Coronary artery (tissue), 2 donors: Measurements from ENCODE around the gene SINHCAF.
"Not testable (repeated sequence)": the region's sequence is repeated elsewhere in the genome, so short reads cannot be mapped to it uniquely, and the experiment has no call there.

Experiments
- DNase-seq: peaks from one replicate; pipeline ENCODE4 v3.0.0-alpha.2; 2017; ENCODE audit warnings: low spot score
- H3K27ac ChIP-seq, 2 donors: fragments of 200-600 bp; sonication (generic); one replicate each; pipeline ENCODE4 v1.5.1; 2016 to 2019
- H3K4me3 ChIP-seq: fragments of 200-600 bp; sonication (generic); 2 replicates; pipeline ENCODE4 v1.5.1; 2016; ENCODE audit warnings: mild to moderate bottlenecking, moderate library complexity
- TF ChIP-seq, protein P1 (sequence below): fragments of 200-600 bp; sonication (generic); IDR thresholded peaks from one replicate; pipeline ENCODE4 v1.5.1; 2019; ENCODE audit warnings: antibody characterized with exemption

Gene SINHCAF

DNA sequence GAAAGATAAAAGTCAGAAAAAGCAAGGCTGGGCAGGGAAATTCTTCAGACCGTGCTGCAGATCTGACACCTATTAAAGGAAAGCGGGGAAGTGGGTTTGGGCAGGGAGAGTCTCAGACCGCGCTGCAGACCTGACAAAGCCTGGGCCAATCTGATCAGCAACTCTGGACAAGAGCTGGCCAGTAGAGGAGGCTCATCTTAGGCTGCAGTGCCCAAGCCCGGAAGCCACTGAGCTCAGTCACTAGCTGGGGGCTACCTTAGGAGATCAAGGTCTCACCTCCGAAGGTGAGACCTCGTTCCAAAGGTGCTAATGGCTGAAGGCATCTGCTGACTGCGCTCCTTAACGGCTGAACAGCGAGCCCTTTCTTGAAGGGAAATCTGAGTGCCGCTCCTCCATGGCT is 60.2 kb downstream of the SINHCAF start:
- no peak for DNase-seq
- TF ChIP-seq, protein P1, sequence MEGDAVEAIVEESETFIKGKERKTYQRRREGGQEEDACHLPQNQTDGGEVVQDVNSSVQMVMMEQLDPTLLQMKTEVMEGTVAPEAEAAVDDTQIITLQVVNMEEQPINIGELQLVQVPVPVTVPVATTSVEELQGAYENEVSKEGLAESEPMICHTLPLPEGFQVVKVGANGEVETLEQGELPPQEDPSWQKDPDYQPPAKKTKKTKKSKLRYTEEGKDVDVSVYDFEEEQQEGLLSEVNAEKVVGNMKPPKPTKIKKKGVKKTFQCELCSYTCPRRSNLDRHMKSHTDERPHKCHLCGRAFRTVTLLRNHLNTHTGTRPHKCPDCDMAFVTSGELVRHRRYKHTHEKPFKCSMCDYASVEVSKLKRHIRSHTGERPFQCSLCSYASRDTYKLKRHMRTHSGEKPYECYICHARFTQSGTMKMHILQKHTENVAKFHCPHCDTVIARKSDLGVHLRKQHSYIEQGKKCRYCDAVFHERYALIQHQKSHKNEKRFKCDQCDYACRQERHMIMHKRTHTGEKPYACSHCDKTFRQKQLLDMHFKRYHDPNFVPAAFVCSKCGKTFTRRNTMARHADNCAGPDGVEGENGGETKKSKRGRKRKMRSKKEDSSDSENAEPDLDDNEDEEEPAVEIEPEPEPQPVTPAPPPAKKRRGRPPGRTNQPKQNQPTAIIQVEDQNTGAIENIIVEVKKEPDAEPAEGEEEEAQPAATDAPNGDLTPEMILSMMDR, result no peak
- Histone ChIP-seq H3K4me3 (no peak overlapping the region), H3K27ac (no peak overlapping the region)

DNA sequence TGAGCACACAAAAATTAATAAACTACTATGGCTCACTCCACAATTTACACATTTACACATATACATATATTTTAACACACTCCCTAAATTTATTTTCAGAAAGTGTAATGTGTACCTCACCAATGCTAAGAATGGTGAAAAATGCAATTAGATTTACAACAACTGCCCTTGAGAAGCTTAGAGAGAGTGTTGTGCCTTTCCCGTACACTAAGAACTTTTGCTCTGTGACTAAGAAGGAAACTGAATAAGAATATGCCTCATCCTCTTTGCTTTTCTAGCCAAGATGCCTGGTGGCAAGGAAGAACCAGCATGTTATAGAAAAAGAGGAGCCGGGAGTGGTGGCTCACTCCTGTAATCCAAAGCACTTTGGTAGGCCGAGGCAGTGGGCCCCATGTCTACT is 62.3 kb downstream of the SINHCAF start:
- DNase-seq, result no peak
- H3K4me3 ChIP-seq, result no peak overlapping the region
- TF ChIP-seq, protein P1, result no peak
- no peak overlapping the region for H3K27ac ChIP-seq

DNA sequence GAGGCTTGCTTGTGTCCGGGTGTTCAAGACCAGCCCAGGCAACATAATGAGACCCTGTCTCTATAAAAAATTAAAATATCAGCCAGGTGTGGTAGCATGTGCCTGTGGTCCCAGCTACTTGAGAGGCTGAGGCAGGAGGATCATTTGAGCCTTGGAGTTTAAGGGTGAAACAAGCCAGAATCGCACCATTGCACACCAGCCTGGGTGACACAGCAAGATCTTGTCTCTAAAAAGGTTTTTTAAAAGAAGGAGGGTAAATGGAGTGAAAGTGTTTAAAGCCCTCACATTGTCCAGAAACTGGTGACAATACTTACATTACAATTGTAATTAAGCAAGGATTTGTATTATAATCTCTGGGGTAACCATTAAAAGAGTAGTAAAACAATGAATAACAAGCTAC is 64.2 kb downstream of the SINHCAF start:
- Histone ChIP-seq H3K27ac (no peak overlapping the region), H3K4me3 (no peak overlapping the region)
- no peak for DNase-seq
- TF ChIP-seq, protein P1, result no peak

DNA sequence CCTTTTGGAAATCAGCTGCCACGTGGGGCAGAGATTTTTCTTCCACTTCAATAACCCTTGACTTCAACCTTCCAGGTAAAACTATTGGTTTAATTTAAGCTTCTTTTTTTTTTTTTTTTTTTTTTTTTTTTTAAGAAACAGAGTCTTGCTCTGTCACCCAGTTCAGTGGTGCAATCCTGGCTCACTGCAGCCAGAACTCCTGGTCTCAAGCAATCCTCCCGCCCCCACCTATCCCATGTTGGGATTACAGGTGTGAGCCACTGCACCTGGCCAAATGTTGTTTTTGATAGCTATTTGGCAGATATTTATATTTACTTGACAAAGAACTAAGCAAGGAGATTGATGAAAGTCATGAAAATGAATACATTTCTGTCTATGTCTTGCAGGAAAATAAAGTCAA is 65.1 kb downstream of the SINHCAF start:
- Histone ChIP-seq H3K4me3 (no peak overlapping the region), H3K27ac (no peak overlapping the region)
- no peak for DNase-seq
- TF ChIP-seq, protein P1, result no peak

DNA sequence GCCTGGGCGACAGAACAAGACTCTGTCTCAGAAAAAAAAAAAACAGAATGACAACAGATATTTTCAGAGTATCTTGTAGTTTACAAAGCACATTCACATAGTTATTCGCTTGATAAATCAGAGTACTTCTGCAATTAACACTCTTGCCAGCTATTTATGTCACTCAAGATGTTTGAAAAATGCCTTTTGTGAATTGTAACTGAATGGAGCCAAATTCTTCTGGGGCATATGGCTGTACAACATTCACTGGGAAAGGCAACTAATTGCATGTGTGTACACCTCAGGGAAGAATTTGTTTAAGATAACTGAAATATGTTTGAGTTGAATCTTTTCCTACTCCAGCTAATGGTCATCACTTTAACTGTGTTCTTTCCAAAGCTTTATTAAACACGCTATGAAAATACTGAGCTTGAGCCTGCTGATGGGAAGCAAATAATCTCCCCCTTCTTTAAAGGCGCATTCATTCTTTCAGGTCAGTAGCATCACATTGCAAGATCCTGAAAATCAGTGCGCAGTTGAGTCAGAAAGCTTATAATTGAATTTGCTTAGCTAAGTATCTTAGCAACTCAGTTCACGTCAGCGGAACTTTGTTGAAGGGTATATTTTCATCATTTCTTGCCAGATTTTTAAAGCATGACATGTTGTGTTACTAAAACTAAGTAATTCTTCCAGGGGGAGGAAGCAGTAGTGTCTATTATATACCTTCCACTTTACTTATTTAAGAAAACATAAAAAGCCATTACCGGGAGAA is 66.6 kb downstream of the SINHCAF start:
- TF ChIP-seq, protein P1, result no peak
- Histone ChIP-seq H3K4me3 (no peak overlapping the region), H3K27ac (no peak overlapping the region)
- DNase-seq, result no peak

DNA sequence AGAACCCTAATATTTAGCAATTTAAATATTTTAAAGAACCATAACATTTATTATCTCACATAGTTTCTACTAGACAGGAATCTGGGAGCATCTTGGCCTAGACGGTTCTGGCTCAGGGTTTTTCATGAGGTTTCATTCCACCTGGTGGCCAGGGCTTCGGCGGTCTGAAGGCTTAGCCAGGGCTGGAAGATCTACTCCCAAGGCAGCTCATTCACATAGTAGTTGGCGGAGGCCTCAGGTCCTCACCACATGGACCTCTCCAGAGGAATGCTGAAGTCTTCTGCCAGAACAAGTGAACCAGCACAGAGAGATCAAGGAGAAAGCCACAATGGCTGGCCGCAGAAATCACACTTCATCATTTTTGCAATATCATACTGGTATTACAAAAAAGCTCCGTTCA is 68.2 kb downstream of the SINHCAF start:
- no peak overlapping the region for H3K27ac ChIP-seq
- H3K4me3 ChIP-seq, result no peak overlapping the region
- no peak for DNase-seq
- TF ChIP-seq, protein P1, result no peak

DNA sequence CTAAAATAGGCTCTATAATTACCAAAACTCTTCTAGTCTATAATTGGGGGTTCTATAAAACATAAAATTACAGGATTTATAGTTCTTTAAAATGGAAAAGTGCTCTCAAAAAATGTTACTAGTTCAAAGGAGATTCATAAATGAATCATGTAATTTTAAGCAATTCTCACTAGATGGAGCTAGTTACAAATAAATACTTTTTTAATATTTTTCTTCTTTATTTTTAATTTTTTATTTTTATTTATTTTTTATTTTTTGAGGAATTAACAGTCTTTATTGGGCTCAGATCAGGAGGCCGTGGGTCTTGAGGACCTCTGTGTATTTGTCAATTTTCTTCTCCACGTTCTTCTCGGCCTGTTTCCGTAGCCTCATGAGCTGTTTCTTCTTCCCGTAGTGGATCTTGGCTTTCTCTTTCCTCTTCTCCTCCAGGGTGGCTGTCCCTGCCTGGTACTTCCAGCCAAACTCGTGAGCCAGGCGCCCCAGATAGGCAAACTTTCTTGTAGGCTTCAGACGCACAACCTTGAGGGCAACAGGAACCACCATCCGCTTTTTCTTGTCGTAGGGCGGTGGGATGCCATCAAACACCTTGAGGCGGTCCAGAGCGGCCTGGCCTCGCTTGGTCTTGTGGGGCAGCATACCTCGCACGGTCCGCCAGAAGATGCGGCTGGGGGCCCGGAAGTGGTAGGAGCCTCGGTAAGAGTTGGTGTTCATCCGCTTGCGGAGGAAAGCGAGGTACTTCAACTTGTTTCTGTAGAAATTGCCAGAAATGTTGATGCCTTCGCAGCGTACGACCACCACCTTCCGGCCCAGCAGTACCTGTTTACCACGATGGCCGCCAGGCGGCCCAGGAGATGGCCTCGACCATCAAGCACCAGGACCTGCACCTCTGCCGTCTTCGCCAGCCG is 74.0 kb downstream of the SINHCAF start:
- H3K4me3 ChIP-seq, result peak overlapping the region; percentile 54
- not testable (repeated sequence) for H3K27ac ChIP-seq, DNase-seq
